Activated naive CD8-positive, alpha-beta T cell treated with anti-CD3 and anti-CD28 coated beads, Interleukin-2, amount 10 ng/mL, durations not matched to agents 7 days and 5 days (primary cell): ENCODE measurements around the gene PPM1G. TPM values are rescaled to one million over a fixed set of nuclear protein-coding genes. Genes with fewer than 3 reads are reported as not detected.

Experiments used
- ATAC-seq: fragments of 150-1000 bp; cut with Tn5 transposase; one replicate; pipeline ENCODE4 v1.10.0; 2021; ENCODE audit warnings: low read depth, moderate library complexity
- POLR2A ChIA-PET: fragments of 350-600 bp; sonication (Branson Sonifier 250); formaldehyde crosslinking; loops from one replicate; lab custom pipeline; 2021; ENCODE audit warnings: antibody characterized with exemption; lab: Charles Lee
- DNase-seq: peaks from one replicate; pipeline ENCODE4 v3.0.0; 2021
- H3K27ac Mint-ChIP-seq: one replicate; pipeline ENCODE4 v1.8.0; 2022; ENCODE audit warnings: mild to moderate bottlenecking, mixed read lengths
- H3K27me3 Mint-ChIP-seq: one replicate; pipeline ENCODE4 v1.8.0; 2022; ENCODE audit warnings: mild to moderate bottlenecking, moderate library complexity, mixed read lengths
- H3K36me3 Mint-ChIP-seq: one replicate; pipeline ENCODE4 v1.8.0; 2021; ENCODE audit warnings: mild to moderate bottlenecking, mixed read lengths
- H3K4me1 Mint-ChIP-seq: one replicate; pipeline ENCODE4 v1.8.0; 2021; ENCODE audit warnings: mixed read lengths
- H3K4me3 Mint-ChIP-seq: one replicate; pipeline ENCODE4 v1.8.0; 2022; ENCODE audit warnings: mild to moderate bottlenecking, moderate library complexity, mixed read lengths
- H3K9me3 Mint-ChIP-seq: one replicate; pipeline ENCODE4 v1.8.0; 2021; ENCODE audit warnings: mixed read lengths
- total RNA-seq, 2 experiments: library from RNA; stranded (reverse); gene quantifications; one replicate each; pipeline ENCODE4 v1.2.3, GENCODE V29; 2021

The PPM1G gene
- total RNA-seq, 2 experiments from 2014 or later: 90.1 to 91.3 TPM

- no peaks in the 10 kb centered on the region for H3K9me3 Mint-ChIP-seq
- H3K36me3 Mint-ChIP-seq: peaks cover 26% of the 10 kb centered on the region
- H3K4me1 Mint-ChIP-seq: peaks cover 24% of the 10 kb centered on the region
- H3K4me3 Mint-ChIP-seq: no peak overlapping the region
- H3K27me3 Mint-ChIP-seq: no peaks in the 10 kb centered on the region
- POLR2A ChIA-PET: interaction anchor here (0.8 kb wide), 1 partner anchor 24 kb away, joined by 6 read pairs; no protein-coding TSS in a partner anchor
- DNase-seq (no peak), ATAC-seq (no peak)
- peak overlapping the region; percentile 51 for H3K27ac Mint-ChIP-seq
These were observed 31.7 kb downstream of the PPM1G start for GRCh38 chr2:27377618-27378095.

- Mint-ChIP-seq H3K27ac (no peak overlapping the region), H3K9me3 (no peaks in the 10 kb centered on the region), H3K4me1 (peaks cover 30% of the 10 kb centered on the region), H3K4me3 (no peak overlapping the region), H3K36me3 (peaks cover 29% of the 10 kb centered on the region), H3K27me3 (no peaks in the 10 kb centered on the region)
- POLR2A ChIA-PET: interaction anchor here (0.8 kb wide), 1 partner anchor 23 kb away, joined by 6 read pairs; no protein-coding TSS in a partner anchor
- no peak for ATAC-seq
- no peak for DNase-seq
These were observed 32.3 kb downstream of the PPM1G start for GRCh38 chr2:27376866-27377617.

DNA sequence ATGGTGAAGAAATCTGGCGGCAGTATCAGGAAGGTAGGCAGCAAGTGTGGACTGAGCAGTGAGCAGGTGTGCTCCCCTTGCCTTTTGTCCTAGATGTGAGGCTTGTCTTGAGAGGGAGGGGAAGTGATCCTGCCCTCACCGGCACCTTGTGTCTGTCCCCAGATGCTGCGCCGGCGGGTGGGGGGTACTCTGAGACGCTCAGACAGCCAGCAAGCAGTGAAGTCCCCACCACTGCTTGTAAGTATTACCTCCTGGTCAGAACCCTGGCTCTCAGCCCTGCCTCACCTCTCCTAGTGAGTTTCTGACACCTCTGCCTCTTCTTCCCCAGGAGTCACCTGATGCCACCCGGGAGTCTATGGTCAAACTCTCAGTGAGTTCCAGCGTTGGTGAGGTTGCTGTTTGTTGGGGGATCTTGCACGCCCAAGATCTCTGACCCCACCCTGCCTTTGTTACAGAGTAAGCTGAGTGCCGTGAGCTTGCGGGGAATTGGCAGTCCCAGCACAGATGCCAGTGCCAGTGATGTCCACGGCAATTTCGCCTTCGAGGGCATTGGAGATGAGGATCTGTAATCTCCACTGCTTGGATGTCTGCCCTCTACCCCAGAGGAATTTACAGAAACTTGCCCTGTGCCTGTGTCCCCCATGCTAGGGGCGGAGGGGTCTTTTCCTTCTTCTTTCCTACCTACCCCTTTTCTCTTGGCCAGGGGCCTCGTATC is 33.1 kb downstream of the PPM1G start:
- Mint-ChIP-seq H3K36me3 (peaks cover 31% of the 10 kb centered on the region), H3K4me3 (no peak overlapping the region)
- ATAC-seq: no peak

GRCh38 chr2:27375513-27376099 is 33.8 kb downstream of the PPM1G start:
- ATAC-seq (no peak), DNase-seq (no peak)
- POLR2A ChIA-PET: no interaction called here
- H3K4me3 Mint-ChIP-seq: no peak overlapping the region
- H3K9me3 Mint-ChIP-seq: no peaks in the 10 kb centered on the region
- peaks cover 29% of the 10 kb centered on the region for H3K36me3 Mint-ChIP-seq
- peaks cover 36% of the 10 kb centered on the region for H3K4me1 Mint-ChIP-seq
- no peaks in the 10 kb centered on the region for H3K27me3 Mint-ChIP-seq
- H3K27ac Mint-ChIP-seq: no peak overlapping the region

More for the DNA sequence above, 33.1 kb downstream of the PPM1G start:
- POLR2A ChIA-PET: no interaction called here
- Mint-ChIP-seq H3K9me3 (no peaks in the 10 kb centered on the region), H3K4me1 (peaks cover 36% of the 10 kb centered on the region), H3K27ac (no peak overlapping the region), H3K27me3 (no peaks in the 10 kb centered on the region)
- no peak for DNase-seq

GRCh38 chr2:27373567-27373966 is 35.8 kb downstream of the PPM1G start:
- no peak overlapping the region for H3K4me3 Mint-ChIP-seq
- no peaks in the 10 kb centered on the region for H3K9me3 Mint-ChIP-seq

GRCh38 chr2:27372937-27373336 is 36.5 kb downstream of the PPM1G start:
- POLR2A ChIA-PET: interaction anchor here (4.1 to 4.6 kb wide), 2 partner anchors 16 to 56 kb away, joined by 25 to 48 read pairs; partner anchors contain the start of genes GTF3C2 and NRBP1
- Mint-ChIP-seq H3K4me1 (peaks cover 36% of the 10 kb centered on the region), H3K27me3 (no peaks in the 10 kb centered on the region), H3K27ac (peak overlapping the region; percentile 98), H3K9me3 (no peaks in the 10 kb centered on the region), H3K4me3 (peak overlapping the region; percentile 100), H3K36me3 (peaks cover 32% of the 10 kb centered on the region)
- DNase-seq: peak; percentile 44
- no peak for ATAC-seq

More at GRCh38 chr2:27373567-27373966, 35.8 kb downstream of the PPM1G start:
- DNase-seq (no peak), ATAC-seq (no peak)
- Mint-ChIP-seq H3K27ac (peak overlapping the region; percentile 98), H3K27me3 (no peaks in the 10 kb centered on the region), H3K4me1 (peaks cover 31% of the 10 kb centered on the region), H3K36me3 (peaks cover 30% of the 10 kb centered on the region)
- POLR2A ChIA-PET: no interaction called here

GRCh38 chr2:27370816-27371620 is 38.4 kb downstream of the PPM1G start:
- Mint-ChIP-seq H3K4me1 (peaks cover 35% of the 10 kb centered on the region), H3K9me3 (no peaks in the 10 kb centered on the region), H3K27ac (peak overlapping the region; percentile 98), H3K27me3 (no peaks in the 10 kb centered on the region), H3K4me3 (peak overlapping the region; percentile 100), H3K36me3 (peaks cover 35% of the 10 kb centered on the region)
- DNase-seq: no peak
- POLR2A ChIA-PET: interaction anchor here (0.7 to 5.4 kb wide), 9 partner anchors 9 to 293 kb away, joined by 3 to 55 read pairs (median 15); partner anchors contain the start of genes GTF3C2, MPV17, NRBP1 and PPM1G
- peak; percentile 11 for ATAC-seq

DNA sequence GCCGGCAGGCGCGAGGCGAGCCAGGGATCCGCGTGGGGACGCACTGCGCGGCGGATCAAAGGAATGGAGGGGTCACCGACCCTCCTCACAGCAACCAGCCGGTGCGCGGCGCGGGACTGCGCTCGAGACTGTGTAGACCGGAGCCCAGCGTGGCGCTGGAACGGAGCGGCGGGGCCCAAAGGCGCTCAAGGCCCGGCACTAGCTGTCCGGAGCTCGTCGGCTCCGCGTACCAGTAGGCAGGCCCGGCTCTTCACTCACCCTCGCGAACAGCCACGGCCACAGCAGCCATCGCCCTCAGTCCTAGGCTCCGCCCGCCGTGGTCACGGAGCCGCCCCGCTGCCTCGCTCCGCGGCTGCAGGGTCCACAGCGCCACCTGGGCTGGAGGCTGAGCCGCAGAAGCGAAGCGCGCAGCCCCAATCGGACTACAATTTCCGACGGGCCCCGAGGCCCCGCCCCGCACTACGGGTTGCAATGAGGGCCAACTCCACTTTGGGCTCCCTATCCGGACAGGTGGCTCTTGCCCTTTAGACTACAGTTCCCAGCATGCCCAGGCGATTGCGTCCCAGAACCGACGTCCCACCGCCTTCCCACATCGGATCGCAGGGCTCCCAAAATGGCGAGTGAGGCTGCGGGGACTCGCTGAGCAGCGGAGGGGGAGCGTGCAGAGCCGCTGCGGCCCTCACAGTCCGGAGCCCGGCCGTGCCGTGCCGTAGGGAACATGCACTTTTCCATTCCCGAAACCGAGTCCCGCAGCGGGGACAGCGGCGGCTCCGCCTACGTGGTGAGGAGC is 39.2 kb downstream of the PPM1G start, which contains the start of the genes EIF2B4 and SNX17:
Gene EIF2B4 (minus strand): TSS at position 313 of the 790 bp plus-strand sequence. CDS start 24 bp downstream, at position 289.
Gene SNX17 (plus strand): TSS at position 591 of the 790 bp plus-strand sequence. CDS start 128 bp downstream, at position 719.
- H3K27me3 Mint-ChIP-seq: no peaks in the 10 kb centered on the region
- POLR2A ChIA-PET: interaction anchor here (1.1 to 5.4 kb wide), 9 partner anchors 10 to 294 kb away, joined by 4 to 55 read pairs (median 15); partner anchors contain the start of genes ATRAID, GTF3C2, MPV17 and NRBP1
- H3K4me1 Mint-ChIP-seq: peaks cover 35% of the 10 kb centered on the region
- DNase-seq (peak; percentile 98), ATAC-seq (peak; percentile 93)
- H3K4me3 Mint-ChIP-seq: peak within 1 kb of the TSS; percentile 100
- H3K27ac Mint-ChIP-seq: peak within 1 kb of the TSS; percentile 98
- peaks cover 35% of the 10 kb centered on the region for H3K36me3 Mint-ChIP-seq
- H3K9me3 Mint-ChIP-seq: no peaks in the 10 kb centered on the region

DNA sequence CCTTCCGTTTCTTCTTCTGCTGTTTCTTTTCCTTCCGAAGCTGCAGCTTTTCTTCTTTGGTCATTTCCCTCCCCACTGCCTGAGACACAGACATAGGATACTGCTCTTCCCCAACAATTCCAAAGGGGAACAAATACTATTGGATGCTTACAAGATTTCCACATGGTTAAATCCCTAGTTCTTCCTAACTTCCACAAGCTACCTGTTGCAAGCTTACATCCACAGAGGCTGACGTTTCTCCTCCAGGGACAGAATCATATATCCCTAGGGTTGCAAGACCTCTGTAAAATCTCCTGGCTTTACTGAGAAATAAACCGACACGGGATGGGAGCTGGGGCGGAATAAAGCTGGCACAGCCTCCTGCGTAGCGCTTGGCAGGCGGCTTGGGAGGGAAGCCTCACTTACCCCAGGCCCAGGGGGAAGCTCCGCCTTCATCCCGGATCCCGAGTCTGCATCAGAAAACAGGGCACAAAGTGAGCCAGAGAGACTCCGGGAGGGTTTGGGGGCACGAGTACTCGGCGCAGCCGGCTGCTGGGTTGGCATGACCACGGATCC is 39.8 kb downstream of the PPM1G start:
- H3K9me3 Mint-ChIP-seq: no peaks in the 10 kb centered on the region
- no peak for DNase-seq
- H3K27me3 Mint-ChIP-seq: no peaks in the 10 kb centered on the region
- H3K36me3 Mint-ChIP-seq: peaks cover 34% of the 10 kb centered on the region
- POLR2A ChIA-PET: interaction anchor here (1.0 to 5.4 kb wide), 9 partner anchors 9 to 158 kb away, joined by 3 to 55 read pairs (median 15); partner anchors contain the start of genes ATRAID, GTF3C2, MPV17 and NRBP1
- H3K27ac Mint-ChIP-seq: peak overlapping the region; percentile 96
- H3K4me3 Mint-ChIP-seq: peak overlapping the region; percentile 100
- peaks cover 35% of the 10 kb centered on the region for H3K4me1 Mint-ChIP-seq
- ATAC-seq: no peak

- Mint-ChIP-seq H3K27me3 (no peaks in the 10 kb centered on the region), H3K9me3 (no peaks in the 10 kb centered on the region), H3K36me3 (peaks cover 16% of the 10 kb centered on the region), H3K4me3 (no peak overlapping the region), H3K27ac (no peak overlapping the region), H3K4me1 (peaks cover 10% of the 10 kb centered on the region)
- ATAC-seq (no peak), DNase-seq (no peak)
- POLR2A ChIA-PET: interaction anchor here (1.0 kb wide), 1 partner anchor 16 kb away, joined by 4 read pairs; the partner anchor contains the start of gene ZNF513
These were observed 45.5 kb downstream of the PPM1G start for GRCh38 chr2:27363933-27364332.
